NCI-H128 (cell line): ENCODE measurements around the gene BCAS4.

Experiments used
- DNase-seq: peaks from one replicate; lab custom pipeline; 2025; ENCODE audit not compliant: unreplicated experiment; lab: John Stamatoyannopoulos, UW

BCAS4 gene

DNA sequence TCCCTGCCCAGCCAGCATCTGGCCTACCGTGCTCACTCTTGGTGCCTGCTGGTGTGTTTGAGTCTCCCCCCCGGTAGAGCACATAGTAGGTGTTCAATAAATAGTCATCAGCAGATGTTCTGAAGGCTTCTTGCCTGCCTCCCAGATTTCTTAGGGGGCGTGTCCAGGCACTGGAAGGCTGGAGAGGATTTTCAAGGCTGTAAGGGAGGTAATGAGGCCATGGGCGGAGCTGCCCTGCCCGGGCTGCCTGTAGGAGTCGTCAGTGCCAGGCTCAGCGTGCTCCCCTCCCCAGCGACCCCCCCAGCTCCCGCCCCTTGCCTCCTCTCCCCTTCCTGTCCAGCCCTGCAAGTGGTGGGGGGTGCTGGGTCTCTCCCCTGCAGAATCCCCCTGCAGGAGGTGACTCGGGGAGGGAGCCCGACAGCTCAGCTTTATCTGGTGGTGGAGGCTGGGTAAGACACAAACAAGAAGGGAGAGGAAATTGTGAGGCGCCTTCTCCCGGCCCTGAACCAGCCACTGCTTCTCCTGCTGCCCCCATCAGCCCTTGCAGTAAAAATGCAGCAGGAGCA lies 55.9 kb downstream of the BCAS4 start:
- DNase-seq = no peak

DNA sequence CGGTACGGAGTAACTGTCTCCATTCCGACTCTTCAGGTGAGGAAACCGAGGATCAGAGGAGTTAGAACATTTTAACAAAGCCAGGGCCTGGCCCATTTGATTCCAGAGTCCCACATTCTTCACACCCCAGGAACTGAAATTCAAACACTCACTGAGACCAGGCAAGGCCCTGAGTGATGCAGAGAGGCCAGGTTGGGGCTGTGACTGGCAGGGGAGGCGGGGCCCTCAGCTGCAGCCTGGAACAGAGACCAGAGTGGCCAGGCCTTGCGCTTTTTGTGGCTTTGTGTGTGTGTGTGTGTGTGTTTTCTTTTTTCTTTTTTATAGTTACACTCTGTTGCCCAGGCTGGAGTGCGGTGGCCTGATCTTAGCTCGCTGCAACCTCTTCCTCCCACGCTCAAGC lies 57.2 kb downstream of the BCAS4 start:
- no peak for DNase-seq

DNA sequence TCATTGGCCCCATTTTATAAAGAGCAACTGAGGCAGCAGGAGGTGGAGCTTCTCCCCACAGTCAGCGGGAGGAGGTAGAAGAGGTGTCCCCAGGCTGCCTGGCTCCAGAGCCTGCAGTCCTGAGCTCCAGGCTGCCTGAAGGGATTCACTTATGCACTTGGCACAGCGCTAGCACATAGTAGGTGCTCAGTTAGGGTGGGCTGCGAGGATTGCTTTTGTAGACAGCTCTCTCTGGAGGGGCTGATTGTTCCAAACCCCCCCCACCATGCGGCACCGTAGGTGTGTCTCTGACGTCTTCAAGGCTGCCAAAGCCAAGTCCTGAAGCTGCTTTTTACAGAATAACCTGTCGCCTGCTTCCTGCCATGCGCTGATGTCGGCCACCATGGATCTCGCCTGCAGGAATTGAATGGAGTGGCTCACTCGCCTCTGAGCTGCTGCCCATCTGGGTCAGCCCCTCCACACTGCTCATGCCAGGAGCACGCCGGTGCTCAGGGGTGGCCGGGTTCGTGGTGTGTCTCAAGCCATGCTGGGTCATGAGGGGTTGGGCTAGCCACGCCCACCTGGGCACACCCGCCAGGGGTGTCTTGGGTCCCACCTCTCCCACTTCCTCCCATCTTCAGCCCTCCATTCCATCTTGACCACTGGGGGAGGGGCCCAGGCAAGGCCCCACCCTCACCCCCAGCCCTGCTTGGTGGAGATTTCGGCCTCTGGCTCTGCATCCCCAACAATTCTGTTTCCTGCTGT lies 59.8 kb downstream of the BCAS4 start:
- no peak for DNase-seq

GRCh38 chr20:50855498-50856474 lies 60.9 kb downstream of the BCAS4 start:
- DNase-seq = no peak

DNA sequence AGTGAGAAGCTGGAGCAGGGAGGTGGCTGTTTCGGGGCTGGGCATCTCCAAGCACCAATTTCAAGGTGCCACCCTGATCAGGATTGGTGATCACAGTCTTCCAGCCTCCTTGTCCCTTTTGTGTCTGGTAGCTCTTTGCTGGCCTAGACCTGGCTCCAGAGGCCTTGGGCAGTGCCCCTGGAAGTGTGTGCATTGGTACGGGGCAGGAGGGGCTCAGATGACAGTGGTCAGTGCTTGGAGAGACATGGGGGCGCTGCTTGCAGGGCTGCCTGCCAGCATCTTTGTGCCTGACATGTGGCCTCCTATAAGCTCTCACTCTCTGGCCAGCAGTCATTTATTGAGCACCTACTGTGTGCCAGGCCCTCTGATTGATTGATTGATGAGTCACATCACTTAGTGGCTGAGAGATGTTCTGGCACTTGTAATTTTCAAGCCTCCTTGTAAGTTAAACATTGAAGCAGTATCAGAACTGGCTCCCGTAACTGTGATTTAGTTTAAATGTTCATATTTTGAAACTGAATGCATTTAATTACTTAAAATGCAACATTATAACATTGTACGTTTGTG lies 61.7 kb downstream of the BCAS4 start:
- no peak for DNase-seq

- no peak for DNase-seq
These were observed 62.5 kb downstream of the BCAS4 start for GRCh38 chr20:50857348-50857747.

- no peak for DNase-seq
These were observed 63.7 kb downstream of the BCAS4 start for GRCh38 chr20:50858525-50858924.

DNA sequence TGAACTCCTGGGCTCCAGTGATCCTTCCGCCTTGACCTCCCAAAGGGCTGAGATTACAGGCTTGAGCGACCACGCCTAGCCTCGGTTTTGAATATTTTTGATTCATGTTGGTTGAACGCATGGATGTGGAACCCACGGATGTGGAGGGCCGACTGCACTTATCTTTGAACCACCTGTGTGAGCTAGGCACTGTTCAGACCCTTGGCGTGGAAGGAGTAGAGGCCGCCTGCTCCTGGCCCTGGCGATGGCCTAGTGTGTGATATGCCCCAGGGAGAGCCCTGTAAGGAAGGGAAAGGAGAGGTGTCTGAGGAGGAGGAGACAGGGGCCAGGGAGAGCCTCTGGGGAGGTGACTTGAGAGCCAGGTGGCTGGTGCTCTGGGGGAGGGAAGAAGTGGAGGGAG lies 64.3 kb downstream of the BCAS4 start:
- DNase-seq = no peak

DNA sequence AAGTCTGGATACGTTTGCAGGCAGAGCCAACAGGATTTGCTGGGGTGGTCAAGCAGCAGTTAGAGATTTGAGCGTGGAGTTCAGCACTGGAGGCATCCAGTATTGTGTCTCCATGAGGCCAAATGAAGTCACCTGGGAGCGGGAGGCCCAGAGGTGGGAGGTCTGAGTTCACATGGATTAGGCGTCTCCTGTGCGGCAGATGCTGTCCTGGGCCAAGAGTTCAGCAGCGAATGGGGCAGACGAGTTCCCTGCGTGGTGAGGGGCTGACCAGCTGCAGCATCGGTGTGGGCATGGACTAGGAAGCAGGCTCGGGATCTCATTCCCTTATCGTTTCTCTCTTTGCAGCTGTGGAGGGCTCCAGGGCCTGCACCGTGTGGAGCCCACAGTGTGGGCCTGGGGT lies 66.2 kb downstream of the BCAS4 start:
- no peak for DNase-seq

DNA sequence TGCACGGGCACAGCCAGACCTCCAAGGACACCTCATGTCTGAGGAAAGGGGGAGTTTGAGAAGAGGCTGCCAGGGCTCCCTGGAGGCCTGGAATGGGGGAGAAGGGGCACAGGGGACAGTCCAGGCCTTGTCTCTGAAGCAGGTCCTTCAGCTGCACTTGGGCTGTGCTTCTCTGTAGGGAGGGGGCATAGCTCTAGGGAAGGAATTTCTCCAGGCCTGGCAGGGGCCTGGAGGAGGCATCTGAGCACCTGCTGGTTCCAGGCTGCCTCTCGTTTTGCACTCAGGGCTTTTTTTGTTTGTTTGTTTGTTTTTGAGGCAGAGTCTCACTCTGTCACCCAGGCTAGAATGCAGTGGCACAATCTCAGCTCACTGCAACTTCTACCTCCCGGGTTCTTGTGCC lies 67.7 kb downstream of the BCAS4 start:
- no peak for DNase-seq

DNA sequence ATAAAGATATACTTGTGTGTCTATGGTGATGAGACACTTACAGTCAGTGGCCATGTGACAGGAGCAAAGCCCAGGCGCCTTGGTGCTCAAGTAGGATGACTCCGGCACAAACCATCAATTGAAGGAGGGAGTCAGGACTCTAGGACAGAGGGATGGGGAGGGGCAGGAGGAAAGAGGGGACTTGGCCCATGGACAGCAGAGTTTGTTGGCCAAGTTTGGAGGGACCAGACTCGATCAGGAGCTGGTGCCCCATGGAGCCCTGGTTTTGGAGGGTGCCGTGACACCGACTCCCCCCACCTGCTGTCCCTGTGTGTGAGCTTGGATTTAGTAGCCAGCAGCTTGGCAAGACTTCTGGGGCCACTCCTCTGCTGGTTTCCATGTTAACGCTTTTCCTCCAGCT lies 70.3 kb downstream of the BCAS4 start:
- DNase-seq = no peak

DNA sequence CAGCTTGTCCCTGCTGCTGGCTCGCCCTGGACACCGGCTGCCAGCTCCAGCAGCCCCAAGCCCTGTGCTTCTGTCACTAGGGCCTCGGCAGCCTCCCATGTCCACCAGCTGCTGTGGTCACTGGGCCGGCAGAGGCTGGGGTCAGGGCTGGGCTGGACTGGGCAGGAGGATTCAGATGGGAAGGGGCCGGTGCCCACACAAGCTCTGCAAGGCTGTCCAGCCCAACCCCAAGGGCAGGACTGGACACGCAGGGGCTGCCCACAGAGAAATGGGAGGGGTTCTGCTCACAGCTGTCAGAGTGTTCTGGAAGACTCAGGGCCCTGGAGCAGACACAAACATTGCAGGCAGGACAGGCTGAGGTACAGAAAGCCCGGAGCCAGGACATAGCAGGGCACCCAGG lies 70.7 kb downstream of the BCAS4 start:
- DNase-seq = no peak

GRCh38 chr20:50866036-50866685 lies 71.3 kb downstream of the BCAS4 start:
- no peak for DNase-seq

- no peak for DNase-seq
These were observed 72.0 kb downstream of the BCAS4 start for GRCh38 chr20:50866831-50867230.

DNA sequence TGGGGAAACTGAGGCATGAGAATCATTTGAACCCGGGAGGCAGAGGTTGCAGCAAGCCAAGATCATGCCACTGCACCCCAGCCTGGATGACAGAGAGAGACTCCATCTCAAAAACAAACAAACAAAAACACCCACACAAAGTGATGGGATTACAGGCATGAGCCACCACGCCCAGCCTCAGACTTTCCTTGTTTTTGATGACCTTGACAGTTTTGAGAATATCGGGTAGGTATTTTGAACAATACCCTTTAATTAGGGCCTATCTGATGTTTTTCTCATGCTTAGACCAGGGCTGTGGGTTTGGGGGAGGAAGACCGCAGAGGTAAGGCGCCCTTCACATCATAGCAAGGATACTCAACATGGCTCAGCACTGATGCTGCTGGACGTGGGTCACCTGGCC lies 72.9 kb downstream of the BCAS4 start:
- no peak for DNase-seq

DNA sequence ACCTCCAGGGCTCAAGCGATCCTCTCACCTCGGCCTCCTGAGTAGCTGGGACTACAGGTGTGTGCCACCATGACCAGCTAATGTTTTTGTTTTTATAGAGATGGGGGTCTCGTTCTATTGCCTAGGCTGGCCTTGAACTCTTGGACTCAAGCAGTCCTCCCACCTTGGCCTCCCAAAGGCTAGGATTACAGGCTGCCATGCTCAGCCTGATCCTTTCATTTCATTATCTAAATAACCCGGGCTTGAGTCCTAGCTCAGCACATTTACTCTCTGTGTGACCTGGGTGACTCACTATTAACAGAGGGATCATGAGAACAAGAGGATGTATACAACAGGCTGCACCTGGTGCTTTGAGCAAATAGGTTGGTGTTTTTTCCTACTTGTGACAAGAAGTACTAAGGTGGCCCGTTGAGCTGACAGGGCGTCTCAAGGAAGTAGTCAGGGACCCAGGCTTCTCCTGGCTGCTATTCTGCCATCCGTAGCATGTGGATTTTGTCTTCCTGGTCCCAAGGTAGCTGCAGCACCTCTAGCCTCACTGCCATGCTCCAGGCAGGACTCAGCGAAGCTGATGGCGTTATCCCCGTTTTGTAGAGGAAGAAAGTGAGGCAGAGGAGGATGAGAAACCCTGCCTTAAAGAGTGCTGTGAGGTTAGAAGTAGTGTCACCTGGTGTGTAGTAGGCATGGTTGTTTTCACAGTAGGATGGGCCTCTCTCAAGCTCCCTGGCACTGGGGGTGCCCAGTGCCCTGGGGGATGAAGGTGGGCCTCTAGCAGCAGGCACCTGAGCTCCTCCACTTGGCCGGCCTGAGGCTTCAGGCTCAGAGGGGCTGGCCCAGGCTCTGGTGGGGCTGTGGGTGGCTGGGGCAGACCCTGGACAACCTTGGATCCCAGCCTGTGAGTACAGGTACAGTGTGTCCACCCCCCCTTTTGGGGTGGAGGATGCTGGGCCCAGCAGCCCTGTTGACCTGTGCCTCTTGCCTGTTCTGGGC lies 73.9 kb downstream of the BCAS4 start:
- no peak for DNase-seq

- DNase-seq = no peak
These were observed 75.8 kb downstream of the BCAS4 start for GRCh38 chr20:50870561-50871161.

DNA sequence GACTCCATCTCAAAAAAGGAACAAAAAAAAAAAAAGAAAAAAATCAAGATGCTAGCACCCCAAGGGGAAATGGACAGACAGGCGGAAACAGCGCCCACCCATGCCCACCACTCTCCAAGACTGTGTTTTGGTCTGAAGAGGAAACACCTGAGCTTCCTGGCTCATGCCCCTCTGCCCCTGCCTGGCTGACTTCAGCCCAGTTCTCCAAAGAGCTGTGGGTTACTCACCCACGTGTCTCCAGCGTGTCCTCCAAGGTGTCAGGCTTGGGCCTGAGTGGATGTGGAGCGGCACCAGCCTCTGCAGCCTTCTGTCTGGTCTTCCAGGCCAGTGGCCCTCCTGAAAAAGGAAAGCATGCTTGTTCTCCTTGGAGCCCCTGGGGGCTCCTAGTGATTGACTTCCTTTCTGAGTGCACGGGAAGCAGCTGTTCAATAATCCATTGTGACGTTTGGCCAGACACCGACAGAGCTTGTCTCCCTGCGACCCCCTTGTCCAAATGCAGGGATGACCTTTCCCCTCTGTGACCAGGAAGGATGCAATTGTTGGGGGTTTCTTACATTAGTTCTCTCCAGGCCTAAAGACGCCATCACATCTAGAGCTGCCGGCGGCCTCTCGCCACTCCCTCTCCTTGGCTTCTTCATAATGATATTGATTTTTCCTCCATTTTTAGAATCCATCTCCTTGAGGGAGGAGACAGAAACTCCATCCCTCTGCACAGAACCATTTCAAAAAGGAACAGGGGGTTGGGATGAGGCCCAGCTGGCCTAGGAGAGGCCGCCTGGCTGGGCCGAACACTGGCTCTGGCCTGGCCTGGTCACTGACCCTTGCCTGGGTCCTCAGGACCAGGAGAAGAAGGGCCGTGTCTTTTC lies 77.9 kb downstream of the BCAS4 start:
- DNase-seq = no peak

- no peak for DNase-seq
These were observed 78.7 kb downstream of the BCAS4 start for GRCh38 chr20:50873585-50873984.
